Measurements from ENCODE around the gene ZBTB7B.
"Not testable (repeated sequence)": the region's sequence is repeated elsewhere in the genome, so short reads cannot be mapped to it uniquely, and the experiment has no call there.

The ZBTB7B gene

DNA sequence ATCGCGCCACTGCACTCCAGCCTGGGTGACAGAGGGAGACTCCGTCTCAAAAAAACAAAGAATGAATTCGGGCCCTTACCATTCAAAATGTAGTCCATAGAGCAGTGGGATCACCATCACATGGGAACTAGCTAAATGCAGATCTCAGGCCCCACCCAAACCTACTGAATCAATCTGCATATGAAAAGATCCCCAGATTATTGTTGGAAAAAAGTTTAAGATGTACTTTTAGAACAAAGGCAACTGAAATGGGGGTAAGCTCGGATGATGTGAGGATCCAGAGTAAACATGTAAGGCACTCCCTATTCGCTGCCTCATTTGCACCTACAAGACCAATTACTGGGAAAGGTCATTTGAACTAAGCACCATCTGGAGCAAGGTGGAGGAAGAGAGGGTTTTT, 20.3 kb upstream of the ZBTB7B start:
- Mint-ChIP-seq H3K4me3 (no peak overlapping the region), H3K4me1 (peaks cover 4% of the 10 kb centered on the region), H3K27ac (peak overlapping the region in 1 of 3 experiments; percentile 26), H3K27me3 (ENCODE audit: low read depth) (no peaks in the 10 kb centered on the region), H3K36me3 (ENCODE audit: low read depth) (peaks cover 15% of the 10 kb centered on the region), H3K9me3 (no peaks in the 10 kb centered on the region)
- TF ChIP-seq, protein P1, sequence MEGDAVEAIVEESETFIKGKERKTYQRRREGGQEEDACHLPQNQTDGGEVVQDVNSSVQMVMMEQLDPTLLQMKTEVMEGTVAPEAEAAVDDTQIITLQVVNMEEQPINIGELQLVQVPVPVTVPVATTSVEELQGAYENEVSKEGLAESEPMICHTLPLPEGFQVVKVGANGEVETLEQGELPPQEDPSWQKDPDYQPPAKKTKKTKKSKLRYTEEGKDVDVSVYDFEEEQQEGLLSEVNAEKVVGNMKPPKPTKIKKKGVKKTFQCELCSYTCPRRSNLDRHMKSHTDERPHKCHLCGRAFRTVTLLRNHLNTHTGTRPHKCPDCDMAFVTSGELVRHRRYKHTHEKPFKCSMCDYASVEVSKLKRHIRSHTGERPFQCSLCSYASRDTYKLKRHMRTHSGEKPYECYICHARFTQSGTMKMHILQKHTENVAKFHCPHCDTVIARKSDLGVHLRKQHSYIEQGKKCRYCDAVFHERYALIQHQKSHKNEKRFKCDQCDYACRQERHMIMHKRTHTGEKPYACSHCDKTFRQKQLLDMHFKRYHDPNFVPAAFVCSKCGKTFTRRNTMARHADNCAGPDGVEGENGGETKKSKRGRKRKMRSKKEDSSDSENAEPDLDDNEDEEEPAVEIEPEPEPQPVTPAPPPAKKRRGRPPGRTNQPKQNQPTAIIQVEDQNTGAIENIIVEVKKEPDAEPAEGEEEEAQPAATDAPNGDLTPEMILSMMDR (IDR thresholded peaks at IDR 0.05; ENCODE audit: unreplicated experiment in 3 of 3): no peak

DNA sequence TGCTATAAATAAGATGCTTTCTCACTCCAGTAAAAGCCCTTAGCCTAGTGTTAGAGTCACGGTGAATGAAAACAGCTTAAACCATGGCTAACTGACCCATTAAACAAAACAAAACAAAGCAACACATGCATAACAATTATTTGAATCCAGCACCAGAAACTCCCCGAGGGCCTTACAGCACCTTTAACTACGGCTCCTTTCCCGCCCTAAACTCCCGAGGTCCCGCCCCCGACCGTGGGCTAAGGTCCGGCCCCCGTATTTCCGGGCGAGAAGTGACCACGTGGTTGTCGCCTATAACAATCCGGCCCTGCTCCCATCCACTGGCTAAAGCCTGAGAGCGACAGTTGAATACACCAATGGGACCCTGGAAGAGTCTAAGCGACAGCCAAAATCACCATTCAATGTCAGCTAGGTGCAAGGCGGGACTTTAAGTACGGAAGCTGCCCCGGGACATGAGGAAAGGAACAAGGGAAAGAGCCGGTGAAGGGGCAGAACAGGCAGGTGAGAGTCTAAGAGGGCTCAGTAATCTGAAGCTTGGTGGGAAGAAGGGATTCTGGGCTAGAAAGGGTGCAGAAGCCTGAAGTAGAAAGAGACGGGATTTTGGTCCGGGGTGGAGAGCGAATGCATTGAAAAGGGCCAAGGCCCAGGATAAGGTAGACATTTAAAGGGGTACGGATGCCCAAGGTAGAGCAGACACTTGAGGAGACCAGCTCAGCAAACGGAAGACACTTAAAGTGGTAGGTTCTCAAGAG, 19.5 kb upstream of the ZBTB7B start, which contains the start of gene FLAD1:
TSS of gene FLAD1 (plus strand) at position 448 of the 752 bp plus-strand sequence. CDS start 351 bp downstream, outside the sequence.
- Mint-ChIP-seq H3K27me3 (ENCODE audit: low read depth) (no peaks in the 10 kb centered on the region), H3K27ac (peak within 1 kb of the TSS in 2 of 3 experiments; percentile 49 to 65), H3K4me3 (no peak within 1 kb of the TSS), H3K36me3 (ENCODE audit: low read depth) (peaks cover 15% of the 10 kb centered on the region), H3K4me1 (peaks cover 4% of the 10 kb centered on the region), H3K9me3 (no peaks in the 10 kb centered on the region)
- TF ChIP-seq, protein P1 (IDR thresholded peaks at IDR 0.05; ENCODE audit: unreplicated experiment in 3 of 3): no peak

- Mint-ChIP-seq H3K4me1 (peaks cover 6% of the 10 kb centered on the region), H3K36me3 (ENCODE audit: low read depth) (peaks cover 22% of the 10 kb centered on the region), H3K4me3 (no peak overlapping the region), H3K27ac (peak overlapping the region in 2 of 3 experiments; percentile 49 to 65), H3K27me3 (ENCODE audit: low read depth) (no peaks in the 10 kb centered on the region), H3K9me3 (no peaks in the 10 kb centered on the region)
- TF ChIP-seq, protein P1 (IDR thresholded peaks at IDR 0.05; ENCODE audit: unreplicated experiment in 3 of 3): no peak
Observed at GRCh38 chr1:154983776-154984466, 18.7 kb upstream of the ZBTB7B start.

GRCh38 chr1:154986736-154987135, 15.9 kb upstream of the ZBTB7B start:
- H3K4me3 Mint-ChIP-seq; H3K27me3 Mint-ChIP-seq (ENCODE audit: low read depth); H3K27ac Mint-ChIP-seq; H3K4me1 Mint-ChIP-seq; H3K9me3 Mint-ChIP-seq: not testable (repeated sequence)
- H3K36me3 Mint-ChIP-seq (ENCODE audit: low read depth): peaks cover 17% of the 10 kb centered on the region

DNA sequence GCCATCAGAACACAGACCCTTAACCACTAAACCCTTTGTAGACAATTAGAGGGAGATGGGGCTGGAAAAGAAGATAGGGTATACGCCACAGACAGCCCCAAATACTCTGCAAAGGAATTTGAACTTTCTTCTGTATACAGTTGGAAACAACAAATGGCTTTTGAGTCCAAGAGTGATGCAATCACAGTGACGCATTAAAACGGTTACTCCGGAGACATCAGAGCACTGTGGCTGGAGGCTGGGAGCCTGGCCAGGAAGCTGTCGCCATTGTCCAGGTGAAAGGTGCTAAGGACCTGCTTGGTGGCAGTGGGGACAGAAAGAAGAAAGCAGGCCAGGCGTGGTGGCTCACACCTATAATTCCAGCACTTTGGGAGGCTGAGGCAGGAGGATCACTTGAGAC, 15.3 kb upstream of the ZBTB7B start:
- no peak overlapping the region for H3K27ac Mint-ChIP-seq
- peaks cover 17% of the 10 kb centered on the region for H3K36me3 Mint-ChIP-seq (ENCODE audit: low read depth)
- TF ChIP-seq, protein P1 (IDR thresholded peaks at IDR 0.05; ENCODE audit: unreplicated experiment in 3 of 3): no peak
- no peak overlapping the region for H3K4me3 Mint-ChIP-seq
- no peaks in the 10 kb centered on the region for H3K27me3 Mint-ChIP-seq (ENCODE audit: low read depth)
- no peaks in the 10 kb centered on the region for H3K9me3 Mint-ChIP-seq
- peaks cover 9% of the 10 kb centered on the region for H3K4me1 Mint-ChIP-seq

GRCh38 chr1:154988058-154988954, 14.3 kb upstream of the ZBTB7B start:
- Mint-ChIP-seq H3K27me3 (ENCODE audit: low read depth) (no peaks in the 10 kb centered on the region), H3K27ac (no peak overlapping the region), H3K4me1 (peaks cover 9% of the 10 kb centered on the region), H3K36me3 (ENCODE audit: low read depth) (peaks cover 17% of the 10 kb centered on the region), H3K4me3 (peak overlapping the region in 1 of 3 experiments; percentile 28), H3K9me3 (no peaks in the 10 kb centered on the region)
- TF ChIP-seq, protein P1 (IDR thresholded peaks at IDR 0.05; ENCODE audit: unreplicated experiment in 3 of 3): no peak

All from nephron (organoid).